D721Med (cell line): ENCODE measurements around the gene MYO18B.

Source experiments
- DNase-seq: peaks from one replicate; pipeline ENCODE4 v3.0.0; 2011; ENCODE audit warnings: low spot score; ENCODE audit not compliant: insufficient read length
- FAIRE-seq: peaks from 2 replicates; lab custom pipeline; 2011; peaks lifted over from hg19 to GRCh38; lab: Jason Lieb, UNC
- CTCF ChIP-seq: IDR thresholded peaks from 2 replicates; pipeline ENCODE4 v1.5.1; 2012; ENCODE audit warnings: mild to moderate bottlenecking, control low read depth; ENCODE audit not compliant: insufficient read depth; ENCODE audit errors: missing control alignments

The MYO18B gene

GRCh38 chr22:25800766-25801165 is 58.8 kb downstream of the MYO18B start:
- DNase-seq (no peak), FAIRE-seq (no peak)
- TF ChIP-seq CTCF, result no peak

- TF ChIP-seq CTCF, result no peak
- DNase-seq (no peak), FAIRE-seq (no peak)
Observed at GRCh38 chr22:25802018-25802417, 60.0 kb downstream of the MYO18B start.

GRCh38 chr22:25804676-25805075 is 62.7 kb downstream of the MYO18B start:
- no peak for TF ChIP-seq CTCF
- FAIRE-seq (no peak), DNase-seq (no peak)

- FAIRE-seq, result no peak
Observed at GRCh38 chr22:25806579-25806978, 64.6 kb downstream of the MYO18B start.

GRCh38 chr22:25814685-25815084 is 72.7 kb downstream of the MYO18B start:
- no peak for DNase-seq
- FAIRE-seq, result no peak

More at GRCh38 chr22:25806579-25806978, 64.6 kb downstream of the MYO18B start:
- no peak for DNase-seq
- no peak for TF ChIP-seq CTCF

GRCh38 chr22:25815561-25815960 is 73.6 kb downstream of the MYO18B start:
- TF ChIP-seq CTCF, result no peak
- FAIRE-seq (no peak), DNase-seq (no peak)

More at GRCh38 chr22:25814685-25815084, 72.7 kb downstream of the MYO18B start:
- no peak for TF ChIP-seq CTCF

GRCh38 chr22:25816522-25817059 is 74.6 kb downstream of the MYO18B start:
- FAIRE-seq (no peak), DNase-seq (no peak)
- no peak for TF ChIP-seq CTCF
